PC-3 (cell line): ENCODE data around the gene LACTBL1. TPM values are rescaled to one million over a fixed set of nuclear protein-coding genes. Genes with fewer than 3 reads are reported as not detected.
A peak's percentile ranks its signal among the peaks of the same experiment; 100 is the strongest.
"Not testable (repeated sequence)": the region's sequence is repeated elsewhere in the genome, so short reads cannot be mapped to it uniquely, and the experiment has no call there.

Experiments
- ATAC-seq: fragments of 200-7000 bp; cut with Tn5 transposase; 2 replicates; pipeline ENCODE4 v1.9.1; 2020; ENCODE audit warnings: mild to moderate bottlenecking, moderate library complexity
- BruUV-seq: library from RNA; stranded (reverse); fragments of 400-500 nt; replicated peaks from 2 replicates; lab custom pipeline; 2021; lab: Mats Ljungman, UMichigan
- CTCF ChIA-PET: fragments of 300-600 bp; sonication (Branson Sonifier 250); formaldehyde crosslinking; loops from one replicate; lab custom pipeline; 2022; ENCODE audit warnings: antibody characterized with exemption; lab: Charles Lee
- POLR2A ChIA-PET: fragments of 300-600 bp; sonication (Branson Sonifier 250); formaldehyde crosslinking; loops from one replicate; lab custom pipeline; 2022; ENCODE audit warnings: antibody characterized with exemption; ENCODE audit not compliant: unreplicated experiment; lab: Charles Lee
- DNase-seq: peaks from one replicate; pipeline ENCODE4 v3.0.0-alpha.2; 2015
- H2AFZ ChIP-seq: fragments of 300-600 bp; sonication (generic); 2 replicates; pipeline ENCODE4 v1.6.0; 2016; ENCODE audit warnings: antibody characterized with exemption, low read length
- H3F3A ChIP-seq: fragments of 300-600 bp; sonication (generic); one replicate; pipeline ENCODE4 v1.6.0; 2017; ENCODE audit warnings: antibody characterized with exemption, low read length, control low read depth, mild to moderate bottlenecking; ENCODE audit not compliant: unreplicated experiment
- H3K27ac ChIP-seq: fragments of 300-600 bp; sonication (generic); 2 replicates; pipeline ENCODE4 v1.5.1; 2016; ENCODE audit warnings: mild to moderate bottlenecking, low read length
- H3K27me3 ChIP-seq: fragments of 300-600 bp; sonication (generic); 2 replicates; pipeline ENCODE4 v1.6.1; 2016; ENCODE audit warnings: low read length, mixed read lengths
- H3K36me3 ChIP-seq: fragments of 300-600 bp; sonication (generic); 2 replicates; pipeline ENCODE4 v1.6.1; 2016; ENCODE audit warnings: low read depth, mixed run types, low read length, mixed read lengths
- H3K4me1 ChIP-seq: fragments of 300-600 bp; sonication (generic); 2 replicates; pipeline ENCODE4 v1.5.1; 2016; ENCODE audit warnings: low read length; ENCODE audit not compliant: insufficient read depth
- H3K4me2 ChIP-seq: fragments of 300-600 bp; sonication (generic); 2 replicates; pipeline ENCODE4 v1.6.0; 2016; ENCODE audit warnings: low read length
- H3K4me3 ChIP-seq: fragments of 300-600 bp; sonication (generic); 2 replicates; pipeline ENCODE4 v1.5.1; 2016; ENCODE audit warnings: mild to moderate bottlenecking, low read length, mixed read lengths
- H3K79me2 ChIP-seq: fragments of 300-600 bp; sonication (generic); 2 replicates; pipeline ENCODE4 v1.6.1; 2017; ENCODE audit warnings: low read length, mixed read lengths
- H3K9ac ChIP-seq: fragments of 300-600 bp; sonication (generic); 2 replicates; pipeline ENCODE4 v1.6.0; 2016; ENCODE audit warnings: mild to moderate bottlenecking, low read length
- H3K9me2 ChIP-seq: fragments of 300-600 bp; sonication (generic); replicated peaks from 2 replicates; pipeline ENCODE4 v1.6.1; 2016; ENCODE audit warnings: mixed run types, low read length, mixed read lengths
- H3K9me3 ChIP-seq: fragments of 300-600 bp; sonication (generic); 2 replicates; pipeline ENCODE4 v1.6.1; 2016; ENCODE audit warnings: low read length, mixed read lengths
- H4K20me1 ChIP-seq: fragments of 300-600 bp; sonication (generic); 2 replicates; pipeline ENCODE4 v1.6.1; 2016; ENCODE audit warnings: low read length, mixed read lengths
- CTCF ChIP-seq: fragments of 300-600 bp; sonication (generic); conservative IDR thresholded peaks from 2 replicates; pipeline ENCODE4 v1.5.1; 2017; ENCODE audit warnings: antibody characterized with exemption, low read depth, mild to moderate bottlenecking, low read length
- EZH2 ChIP-seq: fragments of 300-600 bp; sonication (generic); IDR thresholded peaks from one replicate; pipeline ENCODE4 v1.6.1; 2017; ENCODE audit warnings: antibody characterized with exemption, mild to moderate bottlenecking, low read length; ENCODE audit not compliant: unreplicated experiment
- EZH2phosphoT487 ChIP-seq: fragments of 300-600 bp; sonication (generic); IDR thresholded peaks from 2 replicates; pipeline ENCODE4 v1.6.1; 2018; ENCODE audit warnings: mild to moderate bottlenecking, antibody characterized with exemption, low read length, borderline replicate concordance
- intact Hi-C: fragments of 100-400 bp; cut with micrococcal nuclease; formaldehyde crosslinking; loops from 2 replicates; pipeline ENCODE4 v1.9.0; 2023
- total RNA-seq: library from RNA; depleted of rRNA; stranded (reverse); fragments of >200 nt; gene quantifications from 2 replicates; pipeline ENCODE4 v1.2.3, GENCODE V29; 2014

Gene LACTBL1
- total RNA-seq, 1 experiment from 2014 or later, result not detected

GRCh38 chr1:22951796-22952195, 20.9 kb downstream of the LACTBL1 start:
- DNase-seq, result no peak
- no peaks in the 10 kb centered on the region for H3K9me2 ChIP-seq
- H3K27ac ChIP-seq, result no peak overlapping the region
- no peaks in the 10 kb centered on the region for H3F3A ChIP-seq
- no peak overlapping the region for H3K4me3 ChIP-seq
- intact Hi-C loops, result no loop called here
- no peak overlapping the region for H3K4me2 ChIP-seq
- H3K79me2 ChIP-seq, result no peaks in the 10 kb centered on the region
- no peaks in the 10 kb centered on the region for H4K20me1 ChIP-seq
- H3K36me3 ChIP-seq, result no peaks in the 10 kb centered on the region
- no peaks in the 10 kb centered on the region for H3K9me3 ChIP-seq
- no peak overlapping the region for H3K9ac ChIP-seq
- no peaks in the 10 kb centered on the region for H3K4me1 ChIP-seq
- no peak for ATAC-seq
- H2AFZ ChIP-seq, result no peak overlapping the region
- no TSS peak for BruUV-seq
- no peaks in the 10 kb centered on the region for H3K27me3 ChIP-seq
- TF ChIP-seq EZH2, result no peak
- no peak for TF ChIP-seq EZH2phosphoT487
- no peak for TF ChIP-seq CTCF
- POLR2A ChIA-PET, result no interaction called here
- CTCF ChIA-PET, result no interaction called here

DNA sequence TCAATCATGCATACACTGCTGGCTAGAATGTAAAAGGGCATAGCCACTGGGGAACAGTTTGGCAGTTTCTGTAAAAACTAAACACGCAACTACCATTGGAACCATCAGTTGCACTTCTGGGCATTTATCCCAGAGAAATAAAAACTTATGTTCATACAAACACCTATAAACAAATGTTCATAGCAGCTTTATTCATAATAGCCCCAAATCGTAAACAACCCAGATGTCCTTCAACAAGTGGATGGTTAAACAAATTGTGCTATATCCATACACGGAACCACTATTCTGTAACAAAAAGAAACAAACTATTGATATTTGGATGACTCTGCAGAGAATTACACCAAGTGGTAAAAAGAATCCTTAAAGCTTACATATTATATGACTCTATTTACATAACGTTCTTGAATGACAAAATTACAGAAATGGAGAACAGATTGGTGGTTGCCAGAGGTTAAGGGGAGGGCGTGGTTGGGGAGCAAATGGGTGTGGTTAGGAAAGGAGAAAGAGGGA, 22.8 kb downstream of the LACTBL1 start:
- no peak overlapping the region for H3K4me3 ChIP-seq
- DNase-seq (no peak), ATAC-seq (0 out of 2 replicates have a peak, but pooled peaks have one; percentile 22)
- no peak overlapping the region for H3K9ac ChIP-seq
- no peaks in the 10 kb centered on the region for H3K79me2 ChIP-seq
- BruUV-seq, result no TSS peak
- H3F3A ChIP-seq, result no peaks in the 10 kb centered on the region
- H2AFZ ChIP-seq, result no peak overlapping the region
- no peaks in the 10 kb centered on the region for H3K9me2 ChIP-seq
- intact Hi-C loops, result no loop called here
- no peaks in the 10 kb centered on the region for H4K20me1 ChIP-seq
- ChIA-PET CTCF (no interaction called here), POLR2A (no interaction called here)
- H3K9me3 ChIP-seq, result no peaks in the 10 kb centered on the region
- no peak overlapping the region for H3K4me2 ChIP-seq
- H3K4me1 ChIP-seq, result no peaks in the 10 kb centered on the region
- no peak for TF ChIP-seq EZH2
- no peak for TF ChIP-seq EZH2phosphoT487
- no peak for TF ChIP-seq CTCF
- H3K36me3 ChIP-seq, result no peaks in the 10 kb centered on the region
- H3K27ac ChIP-seq, result no peak overlapping the region
- H3K27me3 ChIP-seq, result no peaks in the 10 kb centered on the region

GRCh38 chr1:22945171-22945570, 27.5 kb downstream of the LACTBL1 start:
- H3K4me2 ChIP-seq, H3K9ac ChIP-seq, CTCF ChIA-PET, H4K20me1 ChIP-seq, H2AFZ ChIP-seq, DNase-seq, H3K36me3 ChIP-seq, H3K79me2 ChIP-seq, H3K27ac ChIP-seq, H3K4me1 ChIP-seq, H3K9me3 ChIP-seq, intact Hi-C loops, H3K27me3 ChIP-seq, H3K9me2 ChIP-seq, BruUV-seq, POLR2A ChIA-PET, H3F3A ChIP-seq, H3K4me3 ChIP-seq, ATAC-seq: not testable (repeated sequence)
